Upper lobe of left lung (tissue), 4 donors: ENCODE measurements around the gene LHB.

ENCODE experiments used
- POLR2A ChIP-seq, 4 donors: fragments of 450-650 bp; IDR thresholded peaks; one replicate each; pipeline ENCODE4 v1.5.1; 2016 to 2017; ENCODE audit warnings: antibody characterized with exemption in 4 of 4, mild to moderate bottlenecking in 2 of 4
- POLR2AphosphoS5 ChIP-seq, 2 donors: sonication (generic); formaldehyde crosslinking; IDR thresholded peaks; one replicate each; pipeline ENCODE4 v1.5.1; 2017; ENCODE audit warnings: antibody characterized with exemption in 2 of 2
- TF ChIP-seq, protein P1 (sequence below), 6 experiments: fragments of 450-650 bp in 4 of 6; fragments of 200-600 bp in 2 of 6; sonication (generic) in 2 of 6; IDR thresholded peaks; one replicate each; pipeline ENCODE4 v1.5.1; 2016 to 2019; ENCODE audit warnings: antibody characterized with exemption in 6 of 6

DNA sequence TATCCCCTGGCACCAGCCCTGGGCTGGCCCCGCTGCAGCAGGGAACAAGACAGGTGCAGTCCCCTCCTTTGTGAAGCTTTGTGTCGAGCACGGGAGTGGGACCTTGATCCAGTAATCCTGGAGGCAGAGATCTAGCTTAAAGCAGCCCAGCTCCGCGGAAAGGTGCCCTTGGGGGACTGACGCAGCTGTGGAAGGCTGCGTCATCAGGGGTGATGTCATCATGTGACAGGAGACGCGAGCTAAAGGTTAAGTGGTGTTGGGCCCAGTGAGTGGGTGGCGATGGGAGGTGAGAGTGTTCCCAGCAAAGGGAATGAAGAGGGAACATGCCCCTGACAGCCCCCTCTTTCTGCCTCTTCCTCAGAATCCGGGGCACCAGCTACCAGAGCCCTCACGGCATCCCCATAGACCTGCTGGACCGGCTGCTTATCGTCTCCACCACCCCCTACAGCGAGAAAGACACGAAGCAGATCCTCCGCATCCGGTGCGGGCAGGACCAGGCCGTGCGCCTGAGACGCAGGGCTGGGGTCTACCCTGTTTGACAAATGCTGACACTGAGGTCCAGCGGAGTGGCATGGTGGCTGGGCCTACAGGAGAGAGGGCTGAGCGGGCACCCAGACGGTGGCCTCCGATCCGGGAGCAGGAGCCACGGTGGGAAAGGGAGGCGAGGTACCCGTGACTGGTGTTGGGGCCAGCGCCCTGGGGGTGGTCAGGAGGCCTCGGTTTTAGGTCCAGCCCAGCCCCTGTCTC, 2.6 kb downstream of the LHB start:
- TF ChIP-seq POLR2A (IDR thresholded peaks at IDR 0.05), result no peak
- TF ChIP-seq, protein P1, sequence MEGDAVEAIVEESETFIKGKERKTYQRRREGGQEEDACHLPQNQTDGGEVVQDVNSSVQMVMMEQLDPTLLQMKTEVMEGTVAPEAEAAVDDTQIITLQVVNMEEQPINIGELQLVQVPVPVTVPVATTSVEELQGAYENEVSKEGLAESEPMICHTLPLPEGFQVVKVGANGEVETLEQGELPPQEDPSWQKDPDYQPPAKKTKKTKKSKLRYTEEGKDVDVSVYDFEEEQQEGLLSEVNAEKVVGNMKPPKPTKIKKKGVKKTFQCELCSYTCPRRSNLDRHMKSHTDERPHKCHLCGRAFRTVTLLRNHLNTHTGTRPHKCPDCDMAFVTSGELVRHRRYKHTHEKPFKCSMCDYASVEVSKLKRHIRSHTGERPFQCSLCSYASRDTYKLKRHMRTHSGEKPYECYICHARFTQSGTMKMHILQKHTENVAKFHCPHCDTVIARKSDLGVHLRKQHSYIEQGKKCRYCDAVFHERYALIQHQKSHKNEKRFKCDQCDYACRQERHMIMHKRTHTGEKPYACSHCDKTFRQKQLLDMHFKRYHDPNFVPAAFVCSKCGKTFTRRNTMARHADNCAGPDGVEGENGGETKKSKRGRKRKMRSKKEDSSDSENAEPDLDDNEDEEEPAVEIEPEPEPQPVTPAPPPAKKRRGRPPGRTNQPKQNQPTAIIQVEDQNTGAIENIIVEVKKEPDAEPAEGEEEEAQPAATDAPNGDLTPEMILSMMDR (IDR thresholded peaks at IDR 0.05), result no peak
- TF ChIP-seq POLR2AphosphoS5 (IDR thresholded peaks at IDR 0.05), result no peak
